OCI-LY3 (cell line): ENCODE measurements around the gene IL32.
"Not testable (repeated sequence)": the region's sequence is repeated elsewhere in the genome, so short reads cannot be mapped to it uniquely, and the experiment has no call there.

ENCODE experiments used
- H2AFZ ChIP-seq: fragments of 200-600, 300-600 bp; shearing (Covaris generic); 2 replicates; pipeline ENCODE4 v1.6.0; 2014; ENCODE audit warnings: antibody characterized with exemption, low read depth, low read length
- H3K27ac ChIP-seq: fragments of 200-600, 300-600 bp; sonication (generic); 2 replicates; pipeline ENCODE4 v1.5.1; 2014; ENCODE audit warnings: mild to moderate bottlenecking, low read length, moderate library complexity, mixed read lengths
- H3K27me3 ChIP-seq: fragments of 200-600, 300-600 bp; sonication (generic); 2 replicates; pipeline ENCODE4 v1.6.1; 2014; ENCODE audit warnings: low read depth, low read length, mixed read lengths
- H3K36me3 ChIP-seq: fragments of 200-600, 300-600 bp; sonication (generic); replicated peaks from 2 replicates; pipeline ENCODE3; 2014; ENCODE audit warnings: low read depth, low read length, mixed read lengths
- H3K4me1 ChIP-seq: fragments of 300-600, 200-600 bp; sonication (generic); 2 replicates; pipeline ENCODE4 v1.6.1; 2014; ENCODE audit warnings: low read length, mixed read lengths
- H3K4me2 ChIP-seq: fragments of 200-600, 300-600 bp; sonication (generic); 2 replicates; pipeline ENCODE4 v1.6.1; 2014; ENCODE audit warnings: low read length, mixed read lengths
- H3K4me3 ChIP-seq: fragments of 300-600, 200-600 bp; sonication (generic); 2 replicates; pipeline ENCODE4 v1.5.1; 2014; ENCODE audit warnings: antibody characterized with exemption, mild to moderate bottlenecking, low read length, moderate library complexity
- H3K79me2 ChIP-seq: fragments of 300-600, 200-600 bp; shearing (Covaris generic); 2 replicates; pipeline ENCODE4 v1.6.1; 2014; ENCODE audit warnings: mild to moderate bottlenecking, low read length, mixed read lengths
- H3K9ac ChIP-seq: fragments of 300-600, 200-600 bp; shearing (Covaris generic); 2 replicates; pipeline ENCODE4 v1.6.0; 2014; ENCODE audit warnings: mild to moderate bottlenecking, low read length, moderate library complexity
- H3K9me3 ChIP-seq: fragments of 200-600, 300-600 bp; shearing (Covaris generic); 2 replicates; pipeline ENCODE4 v1.6.1; 2014; ENCODE audit warnings: low read length, mixed read lengths; ENCODE audit not compliant: insufficient read depth
- H4K20me1 ChIP-seq: fragments of 200-600, 300-600 bp; sonication (generic); 2 replicates; pipeline ENCODE4 v1.6.1; 2016; ENCODE audit warnings: low read length, mixed read lengths; ENCODE audit not compliant: insufficient read depth
- EZH2phosphoT487 ChIP-seq: fragments of 200-600 bp; shearing (Covaris generic); IDR thresholded peaks from 2 replicates; pipeline ENCODE4 v1.6.1; 2018; ENCODE audit warnings: antibody characterized with exemption, mixed run types, low read depth
- TF ChIP-seq, protein P1 (sequence below): fragments of 200-600, 300-600 bp; sonication (generic); IDR thresholded peaks from 2 replicates; pipeline ENCODE4 v1.5.1; 2014; ENCODE audit warnings: antibody characterized with exemption, low read length, low read depth

IL32 gene

DNA sequence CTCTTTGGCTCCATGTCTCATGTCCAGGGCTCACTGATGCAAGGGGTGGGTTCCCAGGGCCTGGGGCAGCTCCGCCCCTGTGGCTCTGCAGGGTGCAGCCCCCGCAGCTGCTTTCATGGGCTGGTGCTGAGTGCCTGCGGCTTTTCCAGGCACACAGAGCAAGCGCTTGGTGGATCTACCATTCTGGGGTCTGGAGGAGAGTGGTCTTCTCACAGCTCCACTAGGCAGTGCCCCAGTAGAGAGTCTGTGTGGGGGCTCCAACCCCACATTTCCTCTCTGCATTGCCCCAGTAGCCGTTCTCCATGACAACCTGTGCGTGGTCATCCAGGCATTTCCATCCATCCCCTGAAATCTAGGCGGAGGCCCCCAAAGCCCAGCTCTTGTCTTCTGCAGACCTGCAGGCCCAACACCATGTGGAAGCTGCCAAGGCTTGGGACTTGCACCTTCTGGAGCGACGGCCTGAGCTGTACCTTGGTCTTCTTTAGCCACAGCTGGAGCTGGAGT lies 5.2 kb downstream of the IL32 start:
- Histone ChIP-seq H3K9ac (no peak overlapping the region), H3K27me3 (peaks cover 6% of the 10 kb centered on the region; the same call in 1 of the 2 replicates), H2AFZ (no peak overlapping the region), H3K4me3 (no peak overlapping the region), H3K4me1 (peaks cover 3% of the 10 kb centered on the region), H4K20me1 (no peaks in the 10 kb centered on the region), H3K36me3 (no peaks in the 10 kb centered on the region), H3K9me3 (no peaks in the 10 kb centered on the region), H3K79me2 (no peaks in the 10 kb centered on the region), H3K27ac (no peak overlapping the region), H3K4me2 (no peak overlapping the region)
- no peak for TF ChIP-seq EZH2phosphoT487
- TF ChIP-seq, protein P1, sequence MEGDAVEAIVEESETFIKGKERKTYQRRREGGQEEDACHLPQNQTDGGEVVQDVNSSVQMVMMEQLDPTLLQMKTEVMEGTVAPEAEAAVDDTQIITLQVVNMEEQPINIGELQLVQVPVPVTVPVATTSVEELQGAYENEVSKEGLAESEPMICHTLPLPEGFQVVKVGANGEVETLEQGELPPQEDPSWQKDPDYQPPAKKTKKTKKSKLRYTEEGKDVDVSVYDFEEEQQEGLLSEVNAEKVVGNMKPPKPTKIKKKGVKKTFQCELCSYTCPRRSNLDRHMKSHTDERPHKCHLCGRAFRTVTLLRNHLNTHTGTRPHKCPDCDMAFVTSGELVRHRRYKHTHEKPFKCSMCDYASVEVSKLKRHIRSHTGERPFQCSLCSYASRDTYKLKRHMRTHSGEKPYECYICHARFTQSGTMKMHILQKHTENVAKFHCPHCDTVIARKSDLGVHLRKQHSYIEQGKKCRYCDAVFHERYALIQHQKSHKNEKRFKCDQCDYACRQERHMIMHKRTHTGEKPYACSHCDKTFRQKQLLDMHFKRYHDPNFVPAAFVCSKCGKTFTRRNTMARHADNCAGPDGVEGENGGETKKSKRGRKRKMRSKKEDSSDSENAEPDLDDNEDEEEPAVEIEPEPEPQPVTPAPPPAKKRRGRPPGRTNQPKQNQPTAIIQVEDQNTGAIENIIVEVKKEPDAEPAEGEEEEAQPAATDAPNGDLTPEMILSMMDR, result no peak

DNA sequence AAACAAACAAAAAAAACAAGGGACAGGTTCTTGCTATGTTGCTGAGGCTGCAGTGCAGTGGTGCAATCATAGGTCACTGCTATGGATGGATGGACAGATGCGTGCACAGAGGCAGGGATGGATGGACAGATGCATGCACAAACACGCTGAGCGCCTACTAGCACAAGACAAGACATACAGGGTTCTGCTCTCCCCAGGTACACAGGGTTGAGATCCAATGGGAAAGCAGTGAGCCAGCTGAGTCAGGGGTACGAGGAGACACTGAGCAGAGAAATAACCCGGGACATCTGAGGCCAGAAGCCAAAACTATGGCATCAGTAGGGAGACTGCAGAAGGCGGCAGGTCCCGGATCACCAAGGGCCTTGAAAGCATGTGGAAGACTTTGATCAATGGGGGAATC lies 6.2 kb downstream of the IL32 start:
- Histone ChIP-seq H3K4me3 (no peak overlapping the region), H2AFZ (no peak overlapping the region), H3K9ac (no peak overlapping the region), H3K27ac (no peak overlapping the region), H3K9me3 (no peaks in the 10 kb centered on the region), H4K20me1 (no peaks in the 10 kb centered on the region), H3K27me3 (peaks cover 6% of the 10 kb centered on the region; the same call in 1 of the 2 replicates), H3K4me1 (no peaks in the 10 kb centered on the region), H3K36me3 (no peaks in the 10 kb centered on the region), H3K79me2 (no peaks in the 10 kb centered on the region), H3K4me2 (no peak overlapping the region)
- TF ChIP-seq, protein P1, result no peak
- TF ChIP-seq EZH2phosphoT487, result no peak

DNA sequence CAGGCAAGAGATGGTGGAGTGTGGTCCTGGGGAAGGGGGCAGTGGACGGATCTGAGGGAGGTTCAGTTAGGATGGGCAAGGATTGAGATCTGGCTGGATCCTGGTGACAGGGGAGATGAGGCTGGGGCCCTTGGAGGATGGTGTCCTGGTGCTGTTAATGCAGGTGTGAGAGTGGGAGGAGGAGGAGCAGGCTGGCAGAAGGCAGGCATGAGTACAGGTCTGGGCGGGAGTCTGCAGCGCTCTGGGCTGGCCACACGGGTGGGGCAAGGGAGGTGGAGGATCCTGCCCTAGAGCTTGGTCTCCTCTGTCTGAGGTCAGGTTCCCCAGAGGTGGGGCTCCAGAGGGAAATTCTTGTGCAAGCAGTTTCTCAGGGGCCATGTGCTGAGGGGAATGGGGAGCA lies 6.7 kb downstream of the IL32 start:
- H3K4me3 ChIP-seq, H3K27me3 ChIP-seq, H3K27ac ChIP-seq, H4K20me1 ChIP-seq, H2AFZ ChIP-seq, H3K79me2 ChIP-seq, H3K9me3 ChIP-seq, H3K4me1 ChIP-seq, H3K9ac ChIP-seq, H3K4me2 ChIP-seq, H3K36me3 ChIP-seq: not testable (repeated sequence)

DNA sequence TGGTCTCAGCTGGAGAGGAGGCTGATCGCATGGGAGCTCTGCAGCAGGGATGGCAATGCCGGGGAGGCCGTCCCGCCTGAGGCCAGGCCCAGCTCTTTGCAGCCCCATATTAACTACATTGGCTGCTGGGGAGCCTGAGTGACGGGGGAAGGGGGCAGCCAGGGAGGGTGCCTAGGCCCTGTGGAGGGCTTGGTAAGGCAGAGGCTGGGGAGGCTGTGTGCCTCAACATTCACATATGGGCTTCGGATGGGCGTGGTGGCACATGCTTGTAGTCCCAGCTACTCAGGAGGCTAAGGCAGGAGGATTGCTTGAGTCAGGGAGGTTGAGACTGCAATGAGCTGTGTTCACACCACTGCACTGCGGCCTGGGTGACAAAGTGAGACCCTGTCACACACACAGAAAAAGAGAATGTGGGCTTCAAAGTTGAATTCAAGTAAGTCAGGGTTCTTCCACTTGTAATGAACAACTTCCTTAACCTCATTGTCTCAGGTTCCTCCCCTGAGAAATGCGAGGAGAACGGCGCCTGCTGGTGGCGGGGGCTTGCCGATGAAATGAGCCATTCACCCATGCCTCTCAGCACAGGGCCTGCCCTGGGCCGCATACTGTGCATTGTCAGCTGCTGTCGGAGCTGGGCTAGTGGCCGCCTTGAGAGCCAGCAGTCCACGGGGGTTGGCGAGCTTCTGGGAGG lies 7.3 kb downstream of the IL32 start:
- not testable (repeated sequence) for H2AFZ ChIP-seq, H3K27ac ChIP-seq, H3K4me1 ChIP-seq, H3K9ac ChIP-seq, H3K36me3 ChIP-seq, H3K4me3 ChIP-seq, H3K4me2 ChIP-seq, H4K20me1 ChIP-seq, H3K9me3 ChIP-seq, H3K79me2 ChIP-seq, H3K27me3 ChIP-seq

DNA sequence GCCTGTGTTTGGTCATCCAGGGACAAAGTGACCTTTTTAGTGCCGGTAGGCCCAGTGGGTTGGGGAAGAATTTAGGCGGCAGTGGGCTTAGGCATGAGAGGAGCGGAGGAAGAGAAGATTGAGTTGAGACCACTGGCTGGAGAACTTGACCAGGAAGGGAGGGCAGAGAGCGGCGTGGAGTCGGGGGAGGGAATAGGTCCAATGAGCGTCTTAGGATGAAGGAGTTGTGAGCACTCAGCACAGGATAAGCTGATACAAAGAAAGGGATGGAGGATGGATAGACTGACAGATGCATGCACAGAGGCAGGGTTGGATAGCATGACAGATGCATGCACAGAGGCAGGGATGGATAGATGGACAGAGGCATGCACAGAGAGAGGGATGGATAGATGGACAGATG lies 8.0 kb downstream of the IL32 start:
- Histone ChIP-seq H3K4me1 (no peaks in the 10 kb centered on the region), H3K27me3 (peaks cover 6% of the 10 kb centered on the region; the same call in 1 of the 2 replicates), H3K79me2 (no peaks in the 10 kb centered on the region), H3K4me3 (no peak overlapping the region), H3K4me2 (no peak overlapping the region), H3K36me3 (no peaks in the 10 kb centered on the region), H3K9me3 (no peaks in the 10 kb centered on the region), H3K27ac (no peak overlapping the region), H4K20me1 (no peaks in the 10 kb centered on the region), H2AFZ (no peak overlapping the region), H3K9ac (no peak overlapping the region)
- TF ChIP-seq EZH2phosphoT487, result no peak
- TF ChIP-seq, protein P1, result no peak
